Measurements from ENCODE around the gene COL6A2. TPM values are rescaled to one million over a fixed set of nuclear protein-coding genes. Genes with fewer than 3 reads are reported as not detected.

COL6A2 gene
- total and polyA plus RNA-seq, 2 of the 13 experiments (the other 11 are each of a cell fraction or from before 2014, with no cell fraction given), result 0.07 to 0.41 TPM

- intact Hi-C loops (cut with micrococcal nuclease; ENCODE audit: unreplicated experiment) (no loop called here), in situ Hi-C loops (cut with HindIII; ENCODE audit: extremely low pct_ligation_motif_present, low pct_unique_long_range_greater_than_20kb) (loop anchor here (5.0 kb wide), 1 partner anchor 148 kb away; no protein-coding TSS in a partner anchor)
- Histone ChIP-seq H3K79me2 (ENCODE audit: insufficient read depth, low read length) (no peaks in the 10 kb centered on the region), H3K9me3 (ENCODE audit: low read length) (no peaks in the 10 kb centered on the region), H3K4me3 (replicated peaks in 1 of 3; ENCODE audit: insufficient read depth in 1 of 3, low read depth in 2 of 3, low read length in 3 of 3) (no peak overlapping the region), H3K36me3 (replicated peaks in 1 of 2; ENCODE audit: control insufficient read depth in 1 of 2, insufficient read depth in 2 of 2, low read length in 2 of 2) (no peaks in the 10 kb centered on the region), H2AFZ (ENCODE audit: low read length) (no peak overlapping the region), H4K20me1 (ENCODE audit: insufficient read depth, low read length) (no peaks in the 10 kb centered on the region), H3K4me1 (ENCODE audit: insufficient read depth, low read length) (no peaks in the 10 kb centered on the region), H3K27ac (ENCODE audit: extremely low read length, insufficient read depth, low read length) (no peak overlapping the region), H3K9ac (ENCODE audit: insufficient read depth, low read depth, low read length) (no peak overlapping the region), H3K4me2 (ENCODE audit: low read depth, low read length) (no peak overlapping the region), H3K27me3 (ENCODE audit: control insufficient read depth in 1 of 2, insufficient read depth in 2 of 2, low read length in 2 of 2) (peaks cover 5 to 33% of the 10 kb centered on the region in 2 experiments; a peak in 3 of 5 replicates)
- TF ChIP-seq ZHX1 (CRISPR knock-in tag; IDR thresholded peaks at IDR 0.05; ENCODE audit: low read depth) (no peak), PHB2 (IDR thresholded peaks at IDR 0.05; ENCODE audit: partially characterized antibody) (no peak), ZMYM4 (CRISPR knock-in tag; IDR thresholded peaks at IDR 0.05) (no peak), BRCA1 (CRISPR knock-in tag; IDR thresholded peaks at IDR 0.05) (no peak), THYN1 (CRISPR knock-in tag; IDR thresholded peaks at IDR 0.05; ENCODE audit: borderline replicate concordance, low read depth) (no peak), ZFP62 (CRISPR knock-in tag; IDR thresholded peaks at IDR 0.05) (no peak), TBP (CRISPR knock-in tag; IDR thresholded peaks at IDR 0.05) (no peak), ZC3H4 (CRISPR knock-in tag; IDR thresholded peaks at IDR 0.05; ENCODE audit: borderline replicate concordance) (no peak), ZMYM3 (CRISPR knock-in tag; IDR thresholded peaks at IDR 0.05) (no peak), CSRNP1 (CRISPR knock-in tag; IDR thresholded peaks at IDR 0.05) (no peak)
- WGBS (ENCODE audit: low lambda C conversion rate), result 41% methylated on average over 9 of the region's 26 CpGs
- ChIA-PET CTCF (ENCODE audit: low intra/inter-chr PET ratio, low total read pairs) (no interaction called here), POLR2A (no interaction called here)
- DNase-seq (ENCODE audit: low spot score) (no peak), ATAC-seq (no peak), FAIRE-seq (no peak)
- no TSS peak for BruUV-seq (replicated peaks)
Observed at GRCh38 chr21:46120301-46121285, 22.7 kb downstream of the COL6A2 start.
